Measurements from ENCODE around the gene COL19A1.

The COL19A1 gene

DNA sequence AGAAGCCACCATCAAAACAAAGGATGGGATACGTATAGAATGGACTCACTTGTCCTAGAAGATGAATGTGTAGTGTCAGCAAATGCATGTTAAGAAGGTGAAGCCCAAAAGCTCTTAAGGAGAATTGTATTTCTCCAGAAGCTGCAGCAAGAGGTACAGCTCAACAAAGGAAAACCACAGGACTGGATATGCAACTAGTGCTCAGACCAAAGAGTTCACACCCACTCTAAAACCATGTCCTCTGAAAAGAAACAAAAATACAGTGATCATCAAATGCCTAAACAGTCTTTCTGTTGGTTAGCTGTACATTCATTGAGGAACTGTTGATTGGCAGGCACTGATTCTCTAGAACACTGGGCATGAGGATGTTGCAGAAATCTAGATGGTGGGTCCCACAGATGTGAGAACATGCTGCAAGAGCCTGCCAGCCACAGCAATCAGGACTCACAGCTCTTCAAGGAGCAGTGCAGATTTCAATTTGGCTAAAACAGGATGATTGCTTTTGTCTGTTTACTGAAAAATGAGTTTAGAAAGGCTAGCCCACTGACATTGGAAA is 342.0 kb downstream of the COL19A1 start:
- no peak overlapping the region for H3K9ac ChIP-seq
- H3K27me3 ChIP-seq, result no peaks in the 10 kb centered on the region
- no peak overlapping the region for H3K27ac ChIP-seq
- H3K9me3 ChIP-seq, result no peaks in the 10 kb centered on the region
- no peak for TF ChIP-seq Cebpa-rat (IDR thresholded peaks at IDR 0.05)
- H3K4me3 ChIP-seq, result no peak overlapping the region
- no peaks in the 10 kb centered on the region for H3K4me1 ChIP-seq
- H4K20me1 ChIP-seq, result no peaks in the 10 kb centered on the region
- no peaks in the 10 kb centered on the region for H3K36me3 ChIP-seq
- no peak overlapping the region for H3K4me2 ChIP-seq

GRCh38 chr6:70210462-70210861 is 344.1 kb downstream of the COL19A1 start:
- no peaks in the 10 kb centered on the region for H3K27me3 ChIP-seq

DNA sequence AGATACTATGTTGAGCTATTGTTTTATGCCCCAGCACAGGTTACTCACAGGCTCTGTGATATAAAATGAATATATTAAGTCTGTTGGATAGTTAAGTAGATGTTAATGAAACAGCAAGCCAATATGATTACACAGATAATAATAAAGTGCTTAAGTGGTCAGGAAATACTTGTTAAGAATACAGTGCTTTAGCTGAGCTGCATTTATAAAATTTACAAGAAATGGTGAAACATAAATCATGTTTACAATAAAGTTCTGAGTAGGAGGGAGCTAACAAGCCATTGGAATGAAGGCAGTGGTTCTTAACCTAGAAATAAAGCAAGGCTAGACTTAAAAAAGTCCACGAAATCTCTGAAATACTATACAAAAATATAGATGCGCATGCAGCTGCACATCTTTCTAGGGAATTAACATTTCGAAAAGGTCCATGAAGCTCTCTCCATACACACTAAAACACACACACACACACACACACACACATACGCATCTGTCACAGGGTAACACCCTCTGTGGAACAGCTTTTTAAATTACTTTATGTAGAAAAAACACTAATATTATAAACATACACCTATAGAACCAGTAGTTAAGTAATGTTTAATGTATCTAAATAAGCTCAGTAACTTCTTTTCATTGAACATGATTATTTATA is 349.2 kb downstream of the COL19A1 start:
- H3K4me1 ChIP-seq, result no peaks in the 10 kb centered on the region
- no peak for TF ChIP-seq Cebpa-rat (IDR thresholded peaks at IDR 0.05)
- H3K4me3 ChIP-seq, result no peak overlapping the region
- H3K27me3 ChIP-seq, result no peaks in the 10 kb centered on the region
- H3K9me3 ChIP-seq, result no peaks in the 10 kb centered on the region
- H3K27ac ChIP-seq, result no peak overlapping the region
- H3K36me3 ChIP-seq, result no peaks in the 10 kb centered on the region
- H3K9ac ChIP-seq, result no peak overlapping the region
- H4K20me1 ChIP-seq, result no peaks in the 10 kb centered on the region
- no peak overlapping the region for H3K4me2 ChIP-seq

More at GRCh38 chr6:70210462-70210861, 344.1 kb downstream of the COL19A1 start:
- Histone ChIP-seq H4K20me1 (no peaks in the 10 kb centered on the region), H3K9me3 (no peaks in the 10 kb centered on the region), H3K4me3 (no peak overlapping the region), H3K27ac (no peak overlapping the region), H3K4me2 (no peak overlapping the region), H3K36me3 (no peaks in the 10 kb centered on the region), H3K9ac (no peak overlapping the region), H3K4me1 (no peaks in the 10 kb centered on the region)
- TF ChIP-seq Cebpa-rat (IDR thresholded peaks at IDR 0.05), result no peak

DNA sequence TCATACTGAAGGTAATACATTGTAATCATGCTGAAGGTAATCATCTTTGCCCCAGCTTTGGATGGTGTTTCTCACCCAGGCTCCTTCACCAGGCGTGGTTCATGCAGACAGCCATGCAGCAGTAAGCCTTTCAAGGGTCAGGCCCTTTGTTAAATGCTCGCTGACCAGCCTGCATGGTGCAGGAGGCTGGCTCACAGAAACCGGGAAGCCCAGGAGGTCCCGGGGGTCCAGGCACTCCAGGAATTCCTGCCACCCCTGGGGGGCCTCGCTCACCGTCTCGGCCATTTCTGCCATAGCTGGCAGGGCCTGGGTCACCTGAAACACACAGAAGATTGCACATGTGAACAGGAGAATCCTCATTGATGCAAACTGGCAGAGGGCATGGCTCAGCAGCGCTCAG is 350.4 kb downstream of the COL19A1 start:
- Histone ChIP-seq H3K9me3 (no peaks in the 10 kb centered on the region), H3K4me3 (no peak overlapping the region), H4K20me1 (no peaks in the 10 kb centered on the region), H3K9ac (no peak overlapping the region), H3K27me3 (no peaks in the 10 kb centered on the region), H3K36me3 (no peaks in the 10 kb centered on the region), H3K27ac (no peak overlapping the region), H3K4me2 (no peak overlapping the region), H3K4me1 (no peaks in the 10 kb centered on the region)
- TF ChIP-seq Cebpa-rat (IDR thresholded peaks at IDR 0.05), result no peak

- Histone ChIP-seq H3K27ac (no peak overlapping the region), H3K36me3 (no peaks in the 10 kb centered on the region), H3K4me3 (no peak overlapping the region), H3K9me3 (no peaks in the 10 kb centered on the region), H3K4me1 (no peaks in the 10 kb centered on the region), H3K27me3 (no peaks in the 10 kb centered on the region), H3K9ac (no peak overlapping the region), H3K4me2 (no peak overlapping the region), H4K20me1 (no peaks in the 10 kb centered on the region)
- no peak for TF ChIP-seq Cebpa-rat (IDR thresholded peaks at IDR 0.05)
These were observed 353.7 kb downstream of the COL19A1 start for GRCh38 chr6:70219943-70220613.

DNA sequence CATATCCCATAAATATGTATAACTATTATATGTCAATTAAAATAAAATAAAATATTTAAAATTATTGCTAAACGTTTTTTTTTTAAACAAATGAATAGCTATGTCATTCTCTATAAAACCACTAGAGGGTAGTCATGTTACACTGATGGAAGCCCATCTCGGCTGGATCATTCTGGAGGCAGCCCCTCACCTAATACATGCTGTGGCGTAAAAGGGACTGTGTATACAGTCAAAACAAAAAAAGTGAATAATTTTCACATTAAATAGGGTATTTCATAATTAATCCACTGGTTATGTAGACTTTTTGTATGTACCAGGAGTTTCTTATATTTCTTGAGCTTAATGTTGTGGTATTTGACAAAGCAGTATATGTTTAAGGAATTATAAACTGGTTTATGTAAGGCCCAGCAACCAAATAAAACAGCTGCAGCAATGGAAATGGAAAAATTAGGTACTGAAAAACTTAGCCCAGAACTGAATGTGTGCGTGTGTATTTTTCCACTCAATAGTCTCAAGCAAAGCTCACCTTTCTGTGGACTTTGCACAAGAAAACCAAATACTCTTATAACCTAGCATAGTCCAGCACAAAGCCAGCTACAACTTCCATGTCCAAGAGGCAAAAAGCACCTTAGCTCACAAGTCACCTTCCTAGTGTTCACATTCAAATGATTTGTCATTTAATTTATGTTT is 354.8 kb downstream of the COL19A1 start:
- H3K4me1 ChIP-seq, result no peaks in the 10 kb centered on the region
- H3K4me3 ChIP-seq, result no peak overlapping the region
- H3K36me3 ChIP-seq, result no peaks in the 10 kb centered on the region
- H3K9me3 ChIP-seq, result no peaks in the 10 kb centered on the region
- no peak overlapping the region for H3K4me2 ChIP-seq
- no peak overlapping the region for H3K27ac ChIP-seq
- H3K9ac ChIP-seq, result no peak overlapping the region
- no peaks in the 10 kb centered on the region for H4K20me1 ChIP-seq
- no peak for TF ChIP-seq Cebpa-rat (IDR thresholded peaks at IDR 0.05)
- H3K27me3 ChIP-seq, result no peaks in the 10 kb centered on the region

GRCh38 chr6:70221715-70222438 is 355.5 kb downstream of the COL19A1 start:
- no peaks in the 10 kb centered on the region for H3K36me3 ChIP-seq

DNA sequence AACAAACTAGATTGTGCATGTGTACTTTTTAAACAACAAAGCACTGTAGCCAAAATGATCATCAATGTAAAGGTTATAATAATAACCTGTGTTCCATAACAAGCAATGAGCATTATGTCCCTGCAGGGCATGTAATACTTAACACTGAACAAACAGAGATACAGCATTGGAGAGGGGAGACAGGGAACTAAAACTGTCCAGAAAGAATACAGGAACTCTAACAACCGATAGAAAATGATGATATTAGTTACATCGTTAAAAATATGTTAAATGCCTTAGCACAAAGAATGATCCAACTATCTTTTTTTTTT is 356.0 kb downstream of the COL19A1 start:
- Histone ChIP-seq H3K27ac (no peak overlapping the region), H3K9ac (no peak overlapping the region), H3K9me3 (no peaks in the 10 kb centered on the region), H3K27me3 (no peaks in the 10 kb centered on the region), H3K4me1 (no peaks in the 10 kb centered on the region), H4K20me1 (no peaks in the 10 kb centered on the region), H3K4me2 (no peak overlapping the region), H3K36me3 (no peaks in the 10 kb centered on the region), H3K4me3 (no peak overlapping the region)
- no peak for TF ChIP-seq Cebpa-rat (IDR thresholded peaks at IDR 0.05)

More at GRCh38 chr6:70221715-70222438, 355.5 kb downstream of the COL19A1 start:
- no peak for TF ChIP-seq Cebpa-rat (IDR thresholded peaks at IDR 0.05)
- no peak overlapping the region for H3K27ac ChIP-seq
- no peak overlapping the region for H3K9ac ChIP-seq
- H3K9me3 ChIP-seq, result no peaks in the 10 kb centered on the region
- no peaks in the 10 kb centered on the region for H4K20me1 ChIP-seq
- no peaks in the 10 kb centered on the region for H3K4me1 ChIP-seq
- H3K4me2 ChIP-seq, result no peak overlapping the region
- H3K4me3 ChIP-seq, result no peak overlapping the region
- no peaks in the 10 kb centered on the region for H3K27me3 ChIP-seq

- H3K9me3 ChIP-seq, result no peaks in the 10 kb centered on the region
- H3K4me1 ChIP-seq, result no peaks in the 10 kb centered on the region
- no peaks in the 10 kb centered on the region for H4K20me1 ChIP-seq
- H3K36me3 ChIP-seq, result no peaks in the 10 kb centered on the region
- H3K9ac ChIP-seq, result no peak overlapping the region
- no peaks in the 10 kb centered on the region for H3K27me3 ChIP-seq
- no peak overlapping the region for H3K27ac ChIP-seq
- H3K4me3 ChIP-seq, result no peak overlapping the region
- H3K4me2 ChIP-seq, result no peak overlapping the region
- TF ChIP-seq Cebpa-rat (IDR thresholded peaks at IDR 0.05), result no peak
These were observed 358.7 kb downstream of the COL19A1 start for GRCh38 chr6:70225055-70225454.

Data from BLaER1 (cell line).